DND-41 (cell line): ENCODE data around the gene PTPRN.

Experiments
- EZH2 ChIP-seq: IDR thresholded peaks from 3 replicates; pipeline ENCODE4 v1.6.1; 2012; ENCODE audit warnings: borderline replicate concordance, low read depth, mild to moderate bottlenecking, moderate library complexity, low read length, inconsistent platforms; ENCODE audit not compliant: severe bottlenecking
- TF ChIP-seq, protein P1 (sequence below): IDR thresholded peaks from 2 replicates; pipeline ENCODE4 v1.5.1; 2012; ENCODE audit warnings: borderline replicate concordance, low read length, moderate library complexity, mild to moderate bottlenecking; ENCODE audit not compliant: poor library complexity, severe bottlenecking; ENCODE audit errors: extremely low read depth

GRCh38 chr2:219356834-219357233 is 47.6 kb upstream of the PTPRN start:
- TF ChIP-seq, protein P1, sequence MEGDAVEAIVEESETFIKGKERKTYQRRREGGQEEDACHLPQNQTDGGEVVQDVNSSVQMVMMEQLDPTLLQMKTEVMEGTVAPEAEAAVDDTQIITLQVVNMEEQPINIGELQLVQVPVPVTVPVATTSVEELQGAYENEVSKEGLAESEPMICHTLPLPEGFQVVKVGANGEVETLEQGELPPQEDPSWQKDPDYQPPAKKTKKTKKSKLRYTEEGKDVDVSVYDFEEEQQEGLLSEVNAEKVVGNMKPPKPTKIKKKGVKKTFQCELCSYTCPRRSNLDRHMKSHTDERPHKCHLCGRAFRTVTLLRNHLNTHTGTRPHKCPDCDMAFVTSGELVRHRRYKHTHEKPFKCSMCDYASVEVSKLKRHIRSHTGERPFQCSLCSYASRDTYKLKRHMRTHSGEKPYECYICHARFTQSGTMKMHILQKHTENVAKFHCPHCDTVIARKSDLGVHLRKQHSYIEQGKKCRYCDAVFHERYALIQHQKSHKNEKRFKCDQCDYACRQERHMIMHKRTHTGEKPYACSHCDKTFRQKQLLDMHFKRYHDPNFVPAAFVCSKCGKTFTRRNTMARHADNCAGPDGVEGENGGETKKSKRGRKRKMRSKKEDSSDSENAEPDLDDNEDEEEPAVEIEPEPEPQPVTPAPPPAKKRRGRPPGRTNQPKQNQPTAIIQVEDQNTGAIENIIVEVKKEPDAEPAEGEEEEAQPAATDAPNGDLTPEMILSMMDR, result no peak
- no peak for TF ChIP-seq EZH2
